ENCODE results near the gene NAXD. TPM values are rescaled to one million over a fixed set of nuclear protein-coding genes. Genes with fewer than 3 reads are reported as not detected.

Gene NAXD
- polyA plus RNA-seq, 4 donors = 30.1 to 59.3 (median 36.9) TPM

GRCh38 chr13:110647365-110647737 lies 32.0 kb downstream of the NAXD start:
- WGBS, 3 donors = 78 to 86% (median 84%) methylated on average over 10 of the region's 10 CpGs
- DNase-seq = no peak
- Histone ChIP-seq H3K27me3 (ENCODE audit: control insufficient read depth in 3 of 3, insufficient read depth in 3 of 3, low read length in 3 of 3) (no peaks in the 10 kb centered on the region), H3K9me3 (ENCODE audit: control insufficient read depth in 2 of 2, insufficient read depth in 1 of 2, low read depth in 1 of 2, low read length in 1 of 2) (no peaks in the 10 kb centered on the region), H3K27ac (ENCODE audit: low read depth in 1 of 3, low read length in 2 of 3) (no peak overlapping the region), H3K36me3 (ENCODE audit: control insufficient read depth in 3 of 3, insufficient read depth in 2 of 3, low read depth in 1 of 3, low read length in 3 of 3) (peaks cover 4 to 90% (median 6%) of the 10 kb centered on the region in 3 donors), H3K4me1 (ENCODE audit: control insufficient read depth in 3 of 3, insufficient read depth in 2 of 3, low read depth in 1 of 3, low read length in 2 of 3) (peaks cover 0 to 5% (median 0%) of the 10 kb centered on the region in 3 donors), H3K4me3 (ENCODE audit: low read depth in 1 of 3, low read length in 3 of 3) (no peak overlapping the region)
- FAIRE-seq = no peak

- Histone ChIP-seq H3K27ac (ENCODE audit: low read depth in 1 of 3, low read length in 2 of 3) (no peak overlapping the region), H3K36me3 (ENCODE audit: control insufficient read depth in 3 of 3, insufficient read depth in 2 of 3, low read depth in 1 of 3, low read length in 3 of 3) (peaks cover 5 to 89% (median 8%) of the 10 kb centered on the region in 3 donors)
- no peak for FAIRE-seq
Observed at GRCh38 chr13:110648146-110648819, 32.9 kb downstream of the NAXD start.

GRCh38 chr13:110648848-110649421 lies 33.6 kb downstream of the NAXD start:
- Histone ChIP-seq H3K4me1 (ENCODE audit: control insufficient read depth in 3 of 3, insufficient read depth in 2 of 3, low read depth in 1 of 3, low read length in 2 of 3) (peaks cover 0 to 5% (median 0%) of the 10 kb centered on the region in 3 donors), H3K36me3 (ENCODE audit: control insufficient read depth in 3 of 3, insufficient read depth in 2 of 3, low read depth in 1 of 3, low read length in 3 of 3) (peaks cover 0 to 88% (median 8%) of the 10 kb centered on the region in 3 donors), H3K4me3 (ENCODE audit: low read depth in 1 of 3, low read length in 3 of 3) (no peak overlapping the region), H3K27me3 (ENCODE audit: control insufficient read depth in 3 of 3, insufficient read depth in 3 of 3, low read length in 3 of 3) (no peaks in the 10 kb centered on the region), H3K9me3 (ENCODE audit: control insufficient read depth in 2 of 2, insufficient read depth in 1 of 2, low read depth in 1 of 2, low read length in 1 of 2) (no peaks in the 10 kb centered on the region), H3K27ac (ENCODE audit: low read depth in 1 of 3, low read length in 2 of 3) (no peak overlapping the region)
- FAIRE-seq (no peak), DNase-seq (no peak)
- 90 to 91% (median 90%) methylated on average over 35 of the region's 35 CpGs for WGBS, 3 donors

More at GRCh38 chr13:110648146-110648819, 32.9 kb downstream of the NAXD start:
- Histone ChIP-seq H3K4me1 (ENCODE audit: control insufficient read depth in 3 of 3, insufficient read depth in 2 of 3, low read depth in 1 of 3, low read length in 2 of 3) (peaks cover 0 to 5% (median 0%) of the 10 kb centered on the region in 3 donors), H3K9me3 (ENCODE audit: control insufficient read depth in 2 of 2, insufficient read depth in 1 of 2, low read depth in 1 of 2, low read length in 1 of 2) (no peaks in the 10 kb centered on the region), H3K27me3 (ENCODE audit: control insufficient read depth in 3 of 3, insufficient read depth in 3 of 3, low read length in 3 of 3) (no peaks in the 10 kb centered on the region), H3K4me3 (ENCODE audit: low read depth in 1 of 3, low read length in 3 of 3) (no peak overlapping the region)
- no peak for DNase-seq
- 79 to 86% (median 83%) methylated on average over 16 of the region's 16 CpGs for WGBS, 3 donors

GRCh38 chr13:110649551-110649950 lies 34.2 kb downstream of the NAXD start:
- no peak overlapping the region for H3K4me3 ChIP-seq (ENCODE audit: low read depth in 1 of 3, low read length in 3 of 3)
- no peaks in the 10 kb centered on the region for H3K27me3 ChIP-seq (ENCODE audit: control insufficient read depth in 3 of 3, insufficient read depth in 3 of 3, low read length in 3 of 3)
- DNase-seq = no peak
- no peak for FAIRE-seq
- H3K4me1 ChIP-seq (ENCODE audit: control insufficient read depth in 3 of 3, insufficient read depth in 2 of 3, low read depth in 1 of 3, low read length in 2 of 3) = peaks cover 0 to 3% (median 0%) of the 10 kb centered on the region in 3 donors
- H3K27ac ChIP-seq (ENCODE audit: low read depth in 1 of 3, low read length in 2 of 3) = no peak overlapping the region
- WGBS, 3 donors = 82 to 93% (median 89%) methylated on average over 7 of the region's 7 CpGs
- peaks cover 0 to 88% (median 8%) of the 10 kb centered on the region in 3 donors for H3K36me3 ChIP-seq (ENCODE audit: control insufficient read depth in 3 of 3, insufficient read depth in 2 of 3, low read depth in 1 of 3, low read length in 3 of 3)
- no peaks in the 10 kb centered on the region for H3K9me3 ChIP-seq (ENCODE audit: control insufficient read depth in 2 of 2, insufficient read depth in 1 of 2, low read depth in 1 of 2, low read length in 1 of 2)

- no peak overlapping the region for H3K4me3 ChIP-seq (ENCODE audit: low read depth in 1 of 3, low read length in 3 of 3)
- H3K4me1 ChIP-seq (ENCODE audit: control insufficient read depth in 3 of 3, insufficient read depth in 2 of 3, low read depth in 1 of 3, low read length in 2 of 3) = no peaks in the 10 kb centered on the region
- no peaks in the 10 kb centered on the region for H3K27me3 ChIP-seq (ENCODE audit: control insufficient read depth in 3 of 3, insufficient read depth in 3 of 3, low read length in 3 of 3)
- no peak for DNase-seq
- no peak for FAIRE-seq
- H3K36me3 ChIP-seq (ENCODE audit: control insufficient read depth in 3 of 3, insufficient read depth in 2 of 3, low read depth in 1 of 3, low read length in 3 of 3) = peaks cover 2 to 84% (median 8%) of the 10 kb centered on the region in 3 donors
- H3K27ac ChIP-seq (ENCODE audit: low read depth in 1 of 3, low read length in 2 of 3) = no peak overlapping the region
- 94 to 98% (median 95%) methylated on average over 14 of the region's 14 CpGs for WGBS, 3 donors
- no peaks in the 10 kb centered on the region for H3K9me3 ChIP-seq (ENCODE audit: control insufficient read depth in 2 of 2, insufficient read depth in 1 of 2, low read depth in 1 of 2, low read length in 1 of 2)
Observed at GRCh38 chr13:110650436-110650835, 35.1 kb downstream of the NAXD start.

- DNase-seq (no peak), FAIRE-seq (no peak)
- WGBS, 3 donors = 92 to 97% (median 95%) methylated on average over 14 of the region's 14 CpGs
- H3K36me3 ChIP-seq (ENCODE audit: control insufficient read depth in 3 of 3, insufficient read depth in 2 of 3, low read depth in 1 of 3, low read length in 3 of 3) = peaks cover 2 to 82% (median 8%) of the 10 kb centered on the region in 3 donors
- no peak overlapping the region for H3K27ac ChIP-seq (ENCODE audit: low read depth in 1 of 3, low read length in 2 of 3)
- no peak overlapping the region for H3K4me3 ChIP-seq (ENCODE audit: low read depth in 1 of 3, low read length in 3 of 3)
- H3K4me1 ChIP-seq (ENCODE audit: control insufficient read depth in 3 of 3, insufficient read depth in 2 of 3, low read depth in 1 of 3, low read length in 2 of 3) = no peaks in the 10 kb centered on the region
- no peaks in the 10 kb centered on the region for H3K9me3 ChIP-seq (ENCODE audit: control insufficient read depth in 2 of 2, insufficient read depth in 1 of 2, low read depth in 1 of 2, low read length in 1 of 2)
- H3K27me3 ChIP-seq (ENCODE audit: control insufficient read depth in 3 of 3, insufficient read depth in 3 of 3, low read length in 3 of 3) = no peaks in the 10 kb centered on the region
Observed at GRCh38 chr13:110651271-110651670, 35.9 kb downstream of the NAXD start.

- FAIRE-seq (no peak), DNase-seq (no peak)
- H3K36me3 ChIP-seq (ENCODE audit: control insufficient read depth in 3 of 3, insufficient read depth in 2 of 3, low read depth in 1 of 3, low read length in 3 of 3) = peaks cover 2 to 78% (median 8%) of the 10 kb centered on the region in 3 donors
- H3K4me1 ChIP-seq (ENCODE audit: control insufficient read depth in 3 of 3, insufficient read depth in 2 of 3, low read depth in 1 of 3, low read length in 2 of 3) = no peaks in the 10 kb centered on the region
- 92 to 94% (median 93%) methylated on average over 16 of the region's 16 CpGs for WGBS, 3 donors
- H3K27me3 ChIP-seq (ENCODE audit: control insufficient read depth in 3 of 3, insufficient read depth in 3 of 3, low read length in 3 of 3) = no peaks in the 10 kb centered on the region
- H3K9me3 ChIP-seq (ENCODE audit: control insufficient read depth in 2 of 2, insufficient read depth in 1 of 2, low read depth in 1 of 2, low read length in 1 of 2) = no peaks in the 10 kb centered on the region
- H3K27ac ChIP-seq (ENCODE audit: low read depth in 1 of 3, low read length in 2 of 3) = no peak overlapping the region
- no peak overlapping the region for H3K4me3 ChIP-seq (ENCODE audit: low read depth in 1 of 3, low read length in 3 of 3)
Observed at GRCh38 chr13:110651726-110652230, 36.4 kb downstream of the NAXD start.

- H3K36me3 ChIP-seq (ENCODE audit: control insufficient read depth in 3 of 3, insufficient read depth in 2 of 3, low read depth in 1 of 3, low read length in 3 of 3) = peaks cover 2 to 75% (median 8%) of the 10 kb centered on the region in 3 donors
- no peaks in the 10 kb centered on the region for H3K9me3 ChIP-seq (ENCODE audit: control insufficient read depth in 2 of 2, insufficient read depth in 1 of 2, low read depth in 1 of 2, low read length in 1 of 2)
- FAIRE-seq (no peak), DNase-seq (no peak)
- no peak overlapping the region for H3K27ac ChIP-seq (ENCODE audit: low read depth in 1 of 3, low read length in 2 of 3)
- no peaks in the 10 kb centered on the region for H3K4me1 ChIP-seq (ENCODE audit: control insufficient read depth in 3 of 3, insufficient read depth in 2 of 3, low read depth in 1 of 3, low read length in 2 of 3)
- no peak overlapping the region for H3K4me3 ChIP-seq (ENCODE audit: low read depth in 1 of 3, low read length in 3 of 3)
- 88 to 93% (median 90%) methylated on average over 10 of the region's 10 CpGs for WGBS, 3 donors
- no peaks in the 10 kb centered on the region for H3K27me3 ChIP-seq (ENCODE audit: control insufficient read depth in 3 of 3, insufficient read depth in 3 of 3, low read length in 3 of 3)
Observed at GRCh38 chr13:110652231-110652730, 36.9 kb downstream of the NAXD start.
